ENCODE data around the gene TPR. TPM values are rescaled to one million over a fixed set of nuclear protein-coding genes. Genes with fewer than 3 reads are reported as not detected.
"Not testable (repeated sequence)": the region's sequence is repeated elsewhere in the genome, so short reads cannot be mapped to it uniquely, and the experiment has no call there.

Gene TPR
- total RNA-seq, 8 experiments from 2014 or later, result 61.0 to 156 (median 79.1) TPM

DNA sequence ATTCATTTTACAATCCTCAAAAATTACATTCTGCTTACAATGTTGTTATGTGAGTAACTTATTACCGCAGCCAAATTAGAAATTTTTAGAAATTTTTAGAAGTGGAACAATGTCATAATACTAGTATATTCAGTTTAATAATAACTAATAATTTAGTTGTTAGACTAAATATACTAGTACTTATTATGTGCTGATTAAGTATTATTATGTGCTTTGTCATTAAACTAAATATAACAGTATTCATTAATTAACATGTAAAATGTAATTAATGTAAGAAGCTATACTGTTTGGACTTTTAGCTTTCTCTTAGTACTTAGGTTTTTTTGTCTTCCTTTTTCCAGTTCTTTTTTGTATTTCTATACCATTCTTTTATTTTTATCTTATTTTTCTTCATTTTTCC lies 15.9 kb upstream of the TPR start:
- in situ Hi-C loops (cut with MboI; ENCODE audit: low pct_unique_long_range_greater_than_20kb in 2 of 9, low sequenced_read_pairs in 9 of 9, unreplicated experiment in 9 of 9), result loop anchor here in 1 of 9 experiments (25.0 kb wide), 1 partner anchor 596 kb away; no protein-coding TSS in a partner anchor
- WGBS, 10 experiments, result 78 to 100% (median 100%) methylated on average over 1 of the region's 1 CpG; no CpG with 5 or more reads in 2 of the 10 experiments
- Histone ChIP-seq H3K4me1 (replicated peaks in 1 of 2) (no peaks in the 10 kb centered on the region), H3K27ac (no peak overlapping the region), H3K4me3 (no peak overlapping the region)
- no peak for ATAC-seq (replicated peaks in 6 of 8)

DNA sequence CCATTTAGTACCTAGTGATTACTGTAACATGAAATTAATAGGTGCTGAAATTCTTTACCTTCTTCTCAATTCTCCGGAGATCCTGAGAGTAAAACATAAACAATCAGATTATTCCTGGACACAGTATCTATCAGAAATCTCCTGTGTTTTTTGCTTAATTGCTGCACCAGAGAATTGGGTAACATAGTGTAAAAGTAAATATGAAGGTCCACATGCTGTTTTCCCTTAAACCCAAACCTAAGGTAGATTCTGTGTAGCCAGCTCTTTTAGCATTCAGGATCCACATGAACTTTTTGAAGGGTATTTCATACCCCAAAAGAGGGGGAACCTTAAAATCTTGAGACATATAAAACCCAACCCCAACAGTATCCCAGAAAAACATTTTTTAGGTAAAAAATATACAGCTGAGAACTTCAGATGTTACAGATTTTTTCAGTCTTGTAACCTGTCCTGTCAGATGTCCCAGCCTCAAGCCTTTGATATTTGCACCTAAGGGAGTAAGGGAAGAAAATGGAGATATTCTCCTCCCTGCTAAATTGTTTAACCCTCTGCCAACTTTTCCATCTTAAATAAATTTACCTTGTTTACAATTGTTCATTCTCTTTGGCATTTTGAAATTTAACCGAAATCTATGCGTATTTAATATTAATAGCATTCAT lies 11.8 kb upstream of the TPR start:
- 86 to 100% (median 95%) methylated on average over 2 to 3 of the region's 3 CpGs for WGBS, 10 experiments
- Histone ChIP-seq H3K4me1 (replicated peaks in 1 of 2) (no peaks in the 10 kb centered on the region), H3K4me3 (no peak overlapping the region), H3K27ac (no peak overlapping the region)
- in situ Hi-C loops (cut with MboI; ENCODE audit: low pct_unique_long_range_greater_than_20kb in 2 of 9, low sequenced_read_pairs in 9 of 9, unreplicated experiment in 9 of 9), result loop anchor here in 1 of 9 experiments (25.0 kb wide), 1 partner anchor 600 kb away; no protein-coding TSS in a partner anchor
- ATAC-seq (replicated peaks in 6 of 8), result no peak

DNA sequence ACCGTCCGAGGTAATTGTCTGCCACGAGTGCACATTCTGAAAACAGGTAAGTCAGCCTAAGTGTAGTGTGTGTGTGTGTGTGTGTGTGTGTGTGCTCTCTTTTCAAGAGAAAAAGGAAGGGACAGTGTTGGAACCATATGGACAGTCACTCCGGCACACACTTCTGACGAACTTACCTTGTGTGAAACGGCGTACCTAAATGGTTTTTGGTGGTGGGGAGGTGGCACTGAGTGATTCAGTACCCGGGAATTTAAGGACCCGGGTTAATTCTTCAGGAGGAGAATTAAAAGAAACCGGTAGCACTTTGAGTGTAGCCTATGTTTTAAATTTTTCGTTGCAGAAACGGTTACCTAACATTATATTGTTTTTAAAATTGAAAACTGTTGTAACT lies 871 bp upstream of the TPR start:
- in situ Hi-C loops (cut with MboI; ENCODE audit: low pct_unique_long_range_greater_than_20kb in 2 of 9, low sequenced_read_pairs in 9 of 9, unreplicated experiment in 9 of 9), result loop anchor here in 1 of 9 experiments (25.0 kb wide), 1 partner anchor 611 kb away; no protein-coding TSS in a partner anchor
- Histone ChIP-seq H3K4me3 (peak overlapping the region; percentile 45 to 83 (median 62)), H3K4me1 (replicated peaks in 1 of 2) (peaks cover 4 to 5% of the 10 kb centered on the region in 2 donors), H3K27ac (peak overlapping the region; percentile 94)
- 0 to 5% (median 2%) methylated on average over 1 to 9 of the region's 12 CpGs; no CpG with 5 or more reads in 1 of the 10 experiments for WGBS, 10 experiments
- ATAC-seq (replicated peaks in 6 of 8), result peak in 7 of 8 experiments; percentile 0 to 15 (median 2)

DNA sequence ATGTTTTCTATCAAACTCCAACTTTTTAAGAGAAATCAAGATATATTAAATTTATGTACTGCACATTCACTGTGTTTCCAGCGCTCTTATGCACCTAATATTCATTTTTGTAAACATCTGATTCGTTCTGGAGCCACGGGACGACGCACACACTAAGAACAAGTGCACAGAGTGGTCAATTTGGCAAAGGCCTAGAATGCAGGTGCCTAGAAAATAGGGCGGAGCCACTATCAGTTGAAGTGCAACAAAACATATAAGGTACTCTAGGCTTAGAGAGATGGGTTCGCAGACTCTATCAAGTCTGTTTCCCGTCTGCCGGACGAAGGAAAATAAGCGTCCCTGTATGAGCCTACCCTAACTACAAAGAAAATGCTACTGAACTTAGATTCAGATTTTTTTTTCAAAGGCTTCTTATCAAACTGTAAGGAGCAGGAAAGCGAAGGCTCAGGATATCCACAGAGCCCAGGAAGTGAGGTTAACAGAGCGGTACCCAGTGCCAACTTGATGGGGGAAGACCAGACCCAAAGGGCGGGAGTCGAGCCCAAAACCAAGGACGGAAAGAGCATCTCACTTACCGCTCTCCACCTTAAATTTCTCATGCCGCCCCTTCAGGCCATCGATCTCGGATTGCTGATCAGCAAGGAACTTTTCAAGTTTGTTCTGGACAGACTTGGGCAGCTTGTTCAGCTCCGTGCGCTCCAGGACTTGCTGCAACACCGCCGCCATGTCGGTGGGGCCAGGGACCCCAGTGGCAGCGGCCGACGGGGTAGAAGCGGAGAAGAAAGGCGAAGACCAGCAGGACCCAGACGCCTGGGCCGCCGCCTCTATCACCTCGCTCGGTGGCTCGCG lies 526 bp downstream of the TPR start:
- peak overlapping the region; percentile 94 for H3K27ac ChIP-seq
- H3K4me3 ChIP-seq, result peak overlapping the region; percentile 45 to 83 (median 62)
- H3K4me1 ChIP-seq (replicated peaks in 1 of 2), result peaks cover 4 to 5% of the 10 kb centered on the region in 2 donors
- ATAC-seq (replicated peaks in 6 of 8), result peak in 4 of 8 experiments; percentile 0 to 2 (median 1)
- WGBS, 10 experiments, result 0 to 5% (median 0%) methylated on average over 2 to 31 of the region's 37 CpGs
- in situ Hi-C loops (cut with MboI; ENCODE audit: low pct_unique_long_range_greater_than_20kb in 2 of 9, low sequenced_read_pairs in 9 of 9, unreplicated experiment in 9 of 9), result loop anchor here in 1 of 9 experiments (25.0 kb wide), 1 partner anchor 613 kb away; no protein-coding TSS in a partner anchor

- H3K4me3 ChIP-seq; ATAC-seq (replicated peaks in 6 of 8); H3K27ac ChIP-seq; H3K4me1 ChIP-seq (replicated peaks in 1 of 2); in situ Hi-C loops (cut with MboI; ENCODE audit: low pct_unique_long_range_greater_than_20kb in 2 of 9, low sequenced_read_pairs in 9 of 9, unreplicated experiment in 9 of 9): not testable (repeated sequence)
- 68 to 100% (median 94%) methylated on average over 1 to 8 of the region's 8 CpGs for WGBS, 10 experiments
Observed at GRCh38 chr1:186347837-186348691, 27.0 kb downstream of the TPR start.

DNA sequence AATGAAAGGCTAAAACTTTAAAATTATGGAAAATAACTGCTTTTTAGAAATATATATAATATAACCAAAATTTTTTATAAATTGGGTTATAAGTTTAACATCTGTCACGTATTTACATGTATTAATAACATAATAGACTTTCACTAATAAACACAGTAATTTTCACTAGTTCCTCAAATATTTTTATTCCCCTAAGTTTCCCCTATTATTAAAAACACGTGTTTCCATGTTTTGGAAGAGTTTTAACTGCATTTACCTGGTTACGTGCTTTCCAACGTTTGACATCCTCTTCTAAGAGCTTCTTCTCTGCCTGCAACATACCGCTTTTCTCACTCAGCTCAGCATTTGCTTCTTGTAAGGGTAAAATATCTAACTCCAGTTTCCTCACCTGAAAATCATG lies 34.3 kb downstream of the TPR start:
- H3K4me3 ChIP-seq, result no peak overlapping the region
- no peaks in the 10 kb centered on the region for H3K4me1 ChIP-seq (replicated peaks in 1 of 2)
- in situ Hi-C loops (cut with MboI; ENCODE audit: low pct_unique_long_range_greater_than_20kb in 2 of 9, low sequenced_read_pairs in 9 of 9, unreplicated experiment in 9 of 9), result no loop called here
- WGBS, 10 experiments, result 72 to 100% (median 95%) methylated on average over 2 to 5 of the region's 5 CpGs
- H3K27ac ChIP-seq, result no peak overlapping the region
- ATAC-seq (replicated peaks in 6 of 8), result no peak

- 88 to 100% (median 97%) methylated on average over 2 of the region's 2 CpGs; no CpG with 5 or more reads in 2 of the 10 experiments for WGBS, 10 experiments
- H3K4me3 ChIP-seq, result no peak overlapping the region
- ATAC-seq (replicated peaks in 6 of 8), result no peak
- in situ Hi-C loops (cut with MboI; ENCODE audit: low pct_unique_long_range_greater_than_20kb in 2 of 9, low sequenced_read_pairs in 9 of 9, unreplicated experiment in 9 of 9), result no loop called here
- no peak overlapping the region for H3K27ac ChIP-seq
- no peaks in the 10 kb centered on the region for H3K4me1 ChIP-seq (replicated peaks in 1 of 2)
Observed at GRCh38 chr1:186337554-186337953, 37.5 kb downstream of the TPR start.

- H3K27ac ChIP-seq, result no peak overlapping the region
- WGBS, 10 experiments, result 83 to 100% (median 100%) methylated on average over 1 of the region's 1 CpG; no CpG with 5 or more reads in 1 of the 10 experiments
- H3K4me1 ChIP-seq (replicated peaks in 1 of 2), result no peaks in the 10 kb centered on the region
- ATAC-seq (replicated peaks in 6 of 8), result no peak
- H3K4me3 ChIP-seq, result no peak overlapping the region
- in situ Hi-C loops (cut with MboI; ENCODE audit: low pct_unique_long_range_greater_than_20kb in 2 of 9, low sequenced_read_pairs in 9 of 9, unreplicated experiment in 9 of 9), result no loop called here
Observed at GRCh38 chr1:186330758-186331157, 44.3 kb downstream of the TPR start.

GRCh38 chr1:186327331-186327730 lies 47.7 kb downstream of the TPR start:
- no peak for ATAC-seq (replicated peaks in 6 of 8)
- in situ Hi-C loops (cut with MboI; ENCODE audit: low pct_unique_long_range_greater_than_20kb in 2 of 9, low sequenced_read_pairs in 9 of 9, unreplicated experiment in 9 of 9), result no loop called here
- Histone ChIP-seq H3K4me3 (no peak overlapping the region), H3K4me1 (replicated peaks in 1 of 2) (no peaks in the 10 kb centered on the region), H3K27ac (no peak overlapping the region)
- WGBS, 10 experiments, result 80 to 100% (median 100%) methylated on average over 1 of the region's 1 CpG; no CpG with 5 or more reads in 3 of the 10 experiments

DNA sequence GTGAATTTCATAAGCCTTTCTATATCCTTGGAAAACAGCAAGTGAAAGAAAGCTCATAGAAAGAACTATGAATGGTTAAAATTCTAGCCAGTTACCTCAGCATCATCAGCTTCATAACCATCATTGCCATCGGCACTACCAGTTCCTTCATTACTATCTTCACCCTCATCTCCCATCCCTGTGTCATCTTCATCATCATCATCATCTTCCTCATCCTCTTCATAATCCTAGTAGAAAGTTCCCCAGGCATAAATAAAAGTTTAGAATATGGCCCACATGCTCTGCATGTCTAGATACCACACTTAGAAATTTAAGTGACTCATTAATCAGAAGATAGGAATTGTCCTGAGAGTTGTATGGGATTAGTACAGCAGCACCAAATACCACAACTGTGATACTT lies 49.0 kb downstream of the TPR start:
- Histone ChIP-seq H3K4me1 (replicated peaks in 1 of 2) (no peaks in the 10 kb centered on the region), H3K4me3 (no peak overlapping the region), H3K27ac (no peak overlapping the region)
- ATAC-seq (replicated peaks in 6 of 8), result no peak
- in situ Hi-C loops (cut with MboI; ENCODE audit: low pct_unique_long_range_greater_than_20kb in 2 of 9, low sequenced_read_pairs in 9 of 9, unreplicated experiment in 9 of 9), result no loop called here
- WGBS, 10 experiments, result 50 to 100% (median 100%) methylated on average over 1 of the region's 1 CpG; no CpG with 5 or more reads in 5 of the 10 experiments

DNA sequence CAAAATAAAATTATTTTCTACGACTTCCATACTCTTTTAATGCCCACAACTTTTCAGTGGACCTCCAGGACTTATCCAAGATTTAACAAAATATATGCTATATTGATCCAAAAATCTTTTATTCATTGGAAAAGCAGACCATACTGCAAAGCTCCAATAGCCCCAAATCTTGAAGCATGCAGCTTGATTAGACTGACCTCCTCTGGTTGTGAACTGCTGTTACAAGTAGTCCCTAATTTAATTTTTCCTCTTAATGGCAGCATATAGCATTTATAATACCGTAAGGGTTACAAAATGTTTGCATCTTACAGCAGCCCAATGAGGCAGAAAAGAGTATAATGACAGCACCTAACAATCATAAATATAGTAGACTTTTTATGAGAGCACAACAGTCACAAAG lies 49.8 kb downstream of the TPR start:
- H3K4me3 ChIP-seq, result no peak overlapping the region
- H3K4me1 ChIP-seq (replicated peaks in 1 of 2), result no peaks in the 10 kb centered on the region
- 86 to 100% (median 95%) methylated on average over 1 to 2 of the region's 2 CpGs; no CpG with 5 or more reads in 1 of the 10 experiments for WGBS, 10 experiments
- no peak overlapping the region for H3K27ac ChIP-seq
- in situ Hi-C loops (cut with MboI; ENCODE audit: low pct_unique_long_range_greater_than_20kb in 2 of 9, low sequenced_read_pairs in 9 of 9, unreplicated experiment in 9 of 9), result no loop called here
- no peak for ATAC-seq (replicated peaks in 6 of 8)

GRCh38 chr1:186323865-186324264 lies 51.2 kb downstream of the TPR start:
- in situ Hi-C loops (cut with MboI; ENCODE audit: low pct_unique_long_range_greater_than_20kb in 2 of 9, low sequenced_read_pairs in 9 of 9, unreplicated experiment in 9 of 9), result no loop called here
- Histone ChIP-seq H3K4me1 (replicated peaks in 1 of 2) (no peaks in the 10 kb centered on the region), H3K4me3 (no peak overlapping the region), H3K27ac (no peak overlapping the region)
- 67 to 100% (median 97%) methylated on average over 2 to 4 of the region's 4 CpGs for WGBS, 10 experiments
- no peak for ATAC-seq (replicated peaks in 6 of 8)

Data from motor neuron (in vitro differentiated cells).